PC-9 (cell line): ENCODE measurements around the gene CACNA2D1.

Experiments
- CTCF ChIP-seq: fragments of 200-600 bp; sonication (generic); conservative IDR thresholded peaks from 2 replicates; pipeline ENCODE4 v1.6.1; 2017; ENCODE audit warnings: mixed run types, antibody characterized with exemption, mild to moderate bottlenecking, moderate library complexity
- EZH2 ChIP-seq: fragments of 200-600 bp; sonication (generic); IDR thresholded peaks from 2 replicates; pipeline ENCODE4 v1.8.0; 2017; ENCODE audit warnings: antibody characterized with exemption, low read depth

GRCh38 chr7:82007315-82007714, 436.3 kb downstream of the CACNA2D1 start:
- no peak for TF ChIP-seq CTCF
- no peak for TF ChIP-seq EZH2
